GM12801 (cell line): Measurements from ENCODE around the gene MRPS30.

Source experiments
- TF ChIP-seq, protein P1 (sequence below): IDR thresholded peaks from one replicate; pipeline ENCODE4 v1.5.1; 2011; ENCODE audit warnings: control low read depth; ENCODE audit not compliant: insufficient read length; ENCODE audit errors: extremely low read depth

The MRPS30 gene

DNA sequence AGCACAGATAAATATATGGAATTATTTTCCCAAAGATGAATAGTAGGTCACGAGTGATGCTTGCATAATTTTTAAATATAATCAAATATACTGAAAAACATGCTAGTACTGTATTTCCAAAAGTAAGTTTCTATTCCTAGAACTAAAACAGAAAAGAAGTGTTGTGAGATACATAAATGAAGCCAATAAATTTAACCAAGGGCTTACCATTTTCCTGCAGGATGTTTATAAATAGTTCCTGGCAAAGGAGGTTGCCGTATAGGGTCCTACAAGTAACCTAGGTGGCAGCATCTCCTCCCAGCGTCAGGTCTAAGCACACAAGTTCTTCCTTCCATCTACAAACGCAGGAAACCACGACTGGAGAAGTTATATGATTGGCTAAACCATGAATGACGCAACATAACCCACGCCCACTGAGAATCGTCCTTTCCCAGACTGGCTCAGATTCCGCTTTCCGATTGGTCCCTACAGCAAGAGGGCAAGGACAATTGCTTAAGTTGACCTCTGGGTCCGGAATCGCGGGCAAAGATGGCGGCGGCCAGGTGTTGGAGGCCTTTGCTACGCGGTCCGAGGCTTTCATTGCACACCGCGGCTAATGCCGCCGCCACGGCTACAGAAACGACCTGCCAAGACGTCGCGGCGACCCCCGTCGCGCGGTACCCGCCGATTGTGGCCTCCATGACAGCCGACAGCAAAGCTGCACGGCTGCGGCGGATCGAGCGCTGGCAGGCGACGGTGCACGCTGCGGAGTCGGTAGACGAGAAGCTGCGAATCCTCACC, at the start of gene MRPS30:
Gene MRPS30, plus strand, starts transcription at position 513 of the 780 bp plus-strand sequence. Its CDS starts 16 bp downstream, at position 529.
- TF ChIP-seq, protein P1, sequence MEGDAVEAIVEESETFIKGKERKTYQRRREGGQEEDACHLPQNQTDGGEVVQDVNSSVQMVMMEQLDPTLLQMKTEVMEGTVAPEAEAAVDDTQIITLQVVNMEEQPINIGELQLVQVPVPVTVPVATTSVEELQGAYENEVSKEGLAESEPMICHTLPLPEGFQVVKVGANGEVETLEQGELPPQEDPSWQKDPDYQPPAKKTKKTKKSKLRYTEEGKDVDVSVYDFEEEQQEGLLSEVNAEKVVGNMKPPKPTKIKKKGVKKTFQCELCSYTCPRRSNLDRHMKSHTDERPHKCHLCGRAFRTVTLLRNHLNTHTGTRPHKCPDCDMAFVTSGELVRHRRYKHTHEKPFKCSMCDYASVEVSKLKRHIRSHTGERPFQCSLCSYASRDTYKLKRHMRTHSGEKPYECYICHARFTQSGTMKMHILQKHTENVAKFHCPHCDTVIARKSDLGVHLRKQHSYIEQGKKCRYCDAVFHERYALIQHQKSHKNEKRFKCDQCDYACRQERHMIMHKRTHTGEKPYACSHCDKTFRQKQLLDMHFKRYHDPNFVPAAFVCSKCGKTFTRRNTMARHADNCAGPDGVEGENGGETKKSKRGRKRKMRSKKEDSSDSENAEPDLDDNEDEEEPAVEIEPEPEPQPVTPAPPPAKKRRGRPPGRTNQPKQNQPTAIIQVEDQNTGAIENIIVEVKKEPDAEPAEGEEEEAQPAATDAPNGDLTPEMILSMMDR: no peak

DNA sequence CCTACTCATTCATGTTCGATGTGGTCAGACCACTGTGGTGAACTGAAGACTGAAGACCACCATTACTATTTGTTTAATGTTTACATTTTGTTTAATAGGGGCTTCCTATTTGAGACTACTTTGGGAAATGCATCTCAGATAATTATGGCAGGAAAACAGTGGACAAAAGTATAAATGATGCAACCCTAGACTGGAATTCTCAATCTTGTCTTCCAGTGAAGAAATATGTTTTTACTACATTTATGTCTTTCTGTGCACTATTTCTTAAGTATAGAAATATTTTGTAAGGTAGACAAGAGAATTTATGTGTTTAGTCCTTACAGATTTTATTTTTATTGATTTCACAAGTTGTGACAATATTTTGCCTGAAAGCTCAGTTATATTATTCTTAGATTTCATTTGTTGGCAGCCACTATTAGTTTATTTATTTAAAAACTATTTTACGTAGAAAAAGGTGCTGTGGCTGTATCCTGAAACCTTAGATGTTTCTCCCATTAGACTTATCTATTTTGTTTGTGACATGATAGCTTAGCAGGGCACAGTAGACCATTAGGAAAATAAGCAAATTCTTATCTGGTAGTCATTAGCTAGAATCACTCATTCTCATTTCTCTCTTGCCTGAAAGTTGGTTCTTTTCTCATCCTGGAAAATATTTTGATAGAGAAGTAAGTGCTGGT, 39.4 kb upstream of the MRPS30 start:
- TF ChIP-seq, protein P1: no peak

DNA sequence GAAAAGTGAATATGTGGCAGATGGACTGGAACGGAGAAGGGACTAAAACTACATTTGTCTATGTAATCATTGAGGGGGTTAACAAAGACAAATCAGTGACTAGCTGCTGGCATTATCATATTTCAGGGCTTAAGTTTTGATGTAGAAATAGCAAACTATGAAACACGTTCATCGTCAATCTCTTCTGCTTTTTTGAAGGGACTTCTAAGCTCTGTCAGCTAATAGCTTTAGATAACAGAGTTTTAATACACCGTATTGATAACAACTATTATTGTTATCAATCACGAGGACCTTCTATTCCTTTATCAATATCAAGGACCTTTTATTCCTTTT, 38.9 kb upstream of the MRPS30 start:
- TF ChIP-seq, protein P1: no peak

DNA sequence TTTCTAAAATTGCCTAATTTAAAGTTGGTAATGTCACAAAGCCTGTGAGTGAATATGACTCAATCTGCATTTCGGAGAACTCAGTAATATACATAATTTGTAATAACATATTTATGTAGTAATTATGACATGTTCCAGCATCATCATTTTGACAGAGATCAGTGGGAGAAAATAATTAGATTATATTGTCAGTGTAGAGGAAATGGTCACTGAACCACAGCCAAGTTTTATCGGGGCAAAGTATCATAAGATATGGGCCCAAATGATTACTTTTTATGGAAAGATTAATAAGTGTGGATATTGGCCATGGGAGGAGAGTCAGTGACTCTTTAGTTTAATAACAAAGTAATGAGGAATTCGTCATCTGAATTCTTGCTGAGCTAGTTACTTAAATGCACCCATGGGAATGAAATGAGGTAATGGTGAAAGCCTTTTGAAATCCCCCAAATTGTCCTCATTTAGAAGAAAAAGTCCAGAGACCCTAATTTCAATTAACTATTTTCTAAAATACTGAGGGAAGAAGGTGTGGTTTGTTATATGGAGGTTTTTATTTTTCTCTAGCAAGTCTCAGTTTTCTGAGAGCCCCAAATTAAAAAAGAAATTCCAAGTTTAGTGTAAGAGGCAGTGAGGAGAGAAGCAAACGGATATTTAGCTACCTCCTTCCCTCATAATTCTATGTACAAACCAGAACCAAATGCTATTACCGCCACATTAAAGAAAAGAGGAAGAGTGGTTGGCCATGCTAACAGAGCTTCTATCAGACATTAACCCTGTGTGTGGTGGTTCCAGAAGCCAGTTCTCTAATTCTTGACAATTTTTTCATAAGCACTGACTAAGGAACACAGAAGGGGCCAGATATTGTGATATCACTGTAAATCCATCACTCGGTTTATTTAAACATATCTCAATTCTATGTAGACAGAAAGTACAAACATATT, 37.7 kb upstream of the MRPS30 start:
- TF ChIP-seq, protein P1: no peak

DNA sequence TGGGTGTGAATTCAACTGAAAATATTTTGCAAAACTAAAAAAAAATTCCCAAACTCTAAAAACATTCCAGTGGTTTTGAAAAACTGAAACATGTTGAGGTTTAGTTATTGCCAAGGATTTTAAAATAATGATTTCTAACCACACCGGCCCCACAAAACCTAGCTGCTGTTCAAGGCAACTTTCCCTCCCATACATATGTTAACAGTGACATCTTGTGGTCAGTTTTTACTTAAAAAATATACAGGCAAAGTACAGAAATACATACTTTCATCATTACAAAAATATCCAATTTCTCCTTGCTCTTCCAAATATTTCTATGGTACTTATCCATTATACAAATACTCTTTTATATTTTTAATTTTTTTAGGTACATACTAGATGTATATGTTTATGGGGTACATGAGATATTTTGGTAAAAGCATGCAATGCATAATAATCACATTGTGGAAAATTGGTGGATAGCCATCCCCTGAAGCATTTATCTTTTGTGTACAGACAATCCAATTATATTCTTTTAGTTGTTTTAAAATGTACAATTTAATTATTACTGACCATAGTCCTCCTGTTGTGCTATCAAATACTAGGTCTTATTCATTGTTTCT, 34.4 kb upstream of the MRPS30 start:
- TF ChIP-seq, protein P1: no peak

DNA sequence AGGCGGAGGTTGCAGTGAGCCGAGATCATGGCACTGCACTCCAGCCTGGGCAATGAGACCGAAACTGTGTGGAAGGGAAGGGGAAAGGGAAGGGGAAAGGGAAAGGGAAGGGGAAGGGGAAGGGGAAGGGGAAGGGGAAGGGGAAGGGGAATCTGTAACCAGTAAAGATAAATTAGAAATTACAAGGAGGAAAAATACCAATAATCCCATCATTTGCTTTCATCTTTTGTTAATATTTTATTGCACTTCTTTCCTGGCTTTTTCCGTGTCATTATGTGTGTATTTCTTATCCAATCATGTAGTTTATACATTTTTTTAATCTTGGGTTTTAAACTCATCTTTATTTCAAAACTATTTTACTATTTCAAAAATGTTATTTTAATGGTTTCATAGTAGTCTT, 29.6 kb upstream of the MRPS30 start:
- TF ChIP-seq, protein P1: no peak
